GM23248 (cell line): Measurements from ENCODE around the gene PLEKHG4B.
"Not testable (repeated sequence)": the region's sequence is repeated elsewhere in the genome, so short reads cannot be mapped to it uniquely, and the experiment has no call there.

Source experiments
- EZH2 ChIP-seq: fragments of 200-600 bp; sonication (generic); IDR thresholded peaks from 2 replicates; pipeline ENCODE4 v1.6.1; 2018; ENCODE audit warnings: antibody characterized with exemption, mild to moderate bottlenecking; ENCODE audit not compliant: insufficient read depth, poor library complexity, severe bottlenecking
- EZH2phosphoT487 ChIP-seq: fragments of 200-600 bp; sonication (generic); IDR thresholded peaks from 2 replicates; pipeline ENCODE4 v1.6.1; 2018; ENCODE audit warnings: antibody characterized with exemption, moderate library complexity, mild to moderate bottlenecking, low read depth; ENCODE audit not compliant: insufficient read depth

GRCh38 chr5:233426-233825 is 141.5 kb downstream of the PLEKHG4B start:
- TF ChIP-seq EZH2, EZH2phosphoT487: not testable (repeated sequence)
